Neural progenitor cell (in vitro differentiated cells): ENCODE data around the gene TCF7L1. TPM values are rescaled to one million over a fixed set of nuclear protein-coding genes. Genes with fewer than 3 reads are reported as not detected.

Source experiments
- DNase-seq: peaks from one replicate; pipeline ENCODE4 v3.0.0-alpha.2; 2016; ENCODE audit warnings: low spot score
- H2AFZ ChIP-seq: fragments of 200-600 bp; sonication (generic); replicated peaks from 2 replicates; pipeline ENCODE4 v1.6.1; 2016; ENCODE audit warnings: antibody characterized with exemption
- H3F3A ChIP-seq: fragments of 200-600 bp; sonication (generic); 2 replicates; pipeline ENCODE4 v1.6.1; 2016; ENCODE audit warnings: antibody characterized with exemption, low read depth
- H3K27ac ChIP-seq: fragments of 200-600 bp; sonication (generic); 2 replicates; pipeline ENCODE4 v1.5.1; 2016; ENCODE audit warnings: mild to moderate bottlenecking
- H3K27me3 ChIP-seq: fragments of 200-600 bp; sonication (generic); 2 replicates; pipeline ENCODE4 v1.6.1; 2016; ENCODE audit warnings: mild to moderate bottlenecking, moderate library complexity
- H3K36me3 ChIP-seq: fragments of 200-600 bp; sonication (generic); 2 replicates; pipeline ENCODE4 v1.5.1; 2016
- H3K4me1 ChIP-seq: fragments of 200-600 bp; sonication (generic); 2 replicates; pipeline ENCODE4 v1.6.1; 2016; ENCODE audit warnings: mixed run types
- H3K4me2 ChIP-seq: fragments of 200-600 bp; sonication (generic); 2 replicates; pipeline ENCODE4 v1.6.1; 2016
- H3K4me3 ChIP-seq: fragments of 200-600 bp; sonication (generic); 2 replicates; pipeline ENCODE4 v1.5.1; 2016
- H3K79me2 ChIP-seq: fragments of 200-600 bp; sonication (generic); 2 replicates; pipeline ENCODE4 v1.6.1; 2016; ENCODE audit warnings: low read depth
- H3K9ac ChIP-seq: fragments of 200-600 bp; sonication (generic); 2 replicates; pipeline ENCODE4 v1.6.1; 2016
- H3K9me3 ChIP-seq: fragments of 200-600 bp; sonication (generic); 2 replicates; pipeline ENCODE4 v1.5.1; 2016; ENCODE audit warnings: low read depth
- H4K20me1 ChIP-seq: fragments of 200-600 bp; sonication (generic); 2 replicates; pipeline ENCODE4 v1.6.1; 2016; ENCODE audit warnings: low read depth
- H3K27ac Mint-ChIP-seq: 3 replicates; pipeline ENCODE4 v1.8.0; 2021; ENCODE audit warnings: mixed read lengths
- H3K27me3 Mint-ChIP-seq: 2 replicates; pipeline ENCODE4 v1.8.0; 2022; ENCODE audit warnings: low read depth, mild to moderate bottlenecking, inconsistent platforms, moderate library complexity, mixed read lengths; ENCODE audit not compliant: insufficient read depth
- H3K36me3 Mint-ChIP-seq: 3 replicates; pipeline ENCODE4 v1.8.0; 2021; ENCODE audit warnings: mixed read lengths
- H3K4me1 Mint-ChIP-seq: 3 replicates; pipeline ENCODE4 v1.8.0; 2021; ENCODE audit warnings: mixed read lengths
- H3K4me3 Mint-ChIP-seq: 3 replicates; pipeline ENCODE4 v1.8.0; 2021; ENCODE audit warnings: mild to moderate bottlenecking, moderate library complexity, mixed read lengths
- H3K9me3 Mint-ChIP-seq: 3 replicates; pipeline ENCODE4 v1.8.0; 2020; ENCODE audit warnings: mixed read lengths
- CTCF ChIP-seq: fragments of 200-600 bp; sonication (generic); IDR thresholded peaks from 2 replicates; pipeline ENCODE4 v1.5.1; 2017; ENCODE audit warnings: antibody characterized with exemption, mild to moderate bottlenecking
- EZH2 ChIP-seq: fragments of 200-600 bp; sonication (generic); IDR thresholded peaks from 2 replicates; pipeline ENCODE4 v1.6.1; 2017; ENCODE audit warnings: antibody characterized with exemption, mild to moderate bottlenecking, moderate library complexity
- EZH2phosphoT487 ChIP-seq: fragments of 200-600 bp; sonication (generic); IDR thresholded peaks from 2 replicates; pipeline ENCODE4 v1.6.1; 2017; ENCODE audit warnings: antibody characterized with exemption
- total RNA-seq: library from RNA; depleted of rRNA; stranded (reverse); fragments of >200 nt; gene quantifications from 2 replicates; pipeline ENCODE4 v1.2.3, GENCODE V29; 2015; ENCODE audit warnings: low replicate concordance

TCF7L1 gene
- total RNA-seq, 1 donor from 2014 or later, result 1.0 TPM

- H3K27ac ChIP-seq, result no peak overlapping the region
- TF ChIP-seq EZH2 (no peak), CTCF (no peak), EZH2phosphoT487 (no peak)
- H3K36me3 ChIP-seq, result no peaks in the 10 kb centered on the region
- peaks cover 31% of the 10 kb centered on the region for H3K79me2 ChIP-seq
- no peak overlapping the region for H3K4me3 Mint-ChIP-seq
- H3K4me1 Mint-ChIP-seq, result peaks cover 49% of the 10 kb centered on the region
- DNase-seq, result no peak
- peaks cover 16% of the 10 kb centered on the region for H3F3A ChIP-seq
- H3K27ac Mint-ChIP-seq, result no peak overlapping the region
- H3K9me3 Mint-ChIP-seq, result peaks cover 6% of the 10 kb centered on the region
- H2AFZ ChIP-seq, result no peak overlapping the region
- H3K36me3 Mint-ChIP-seq, result peaks cover 16% of the 10 kb centered on the region
- H3K27me3 Mint-ChIP-seq, result peaks cover 11% of the 10 kb centered on the region
- peaks cover 31% of the 10 kb centered on the region for H3K4me1 ChIP-seq
- H3K4me2 ChIP-seq, result no peak overlapping the region
- H4K20me1 ChIP-seq, result peaks cover 21% of the 10 kb centered on the region
- no peak overlapping the region for H3K9ac ChIP-seq
- no peaks in the 10 kb centered on the region for H3K27me3 ChIP-seq
- no peaks in the 10 kb centered on the region for H3K9me3 ChIP-seq
- no peak overlapping the region for H3K4me3 ChIP-seq
Measured at GRCh38 chr2:85184990-85185389, 51.8 kb downstream of the TCF7L1 start.

DNA sequence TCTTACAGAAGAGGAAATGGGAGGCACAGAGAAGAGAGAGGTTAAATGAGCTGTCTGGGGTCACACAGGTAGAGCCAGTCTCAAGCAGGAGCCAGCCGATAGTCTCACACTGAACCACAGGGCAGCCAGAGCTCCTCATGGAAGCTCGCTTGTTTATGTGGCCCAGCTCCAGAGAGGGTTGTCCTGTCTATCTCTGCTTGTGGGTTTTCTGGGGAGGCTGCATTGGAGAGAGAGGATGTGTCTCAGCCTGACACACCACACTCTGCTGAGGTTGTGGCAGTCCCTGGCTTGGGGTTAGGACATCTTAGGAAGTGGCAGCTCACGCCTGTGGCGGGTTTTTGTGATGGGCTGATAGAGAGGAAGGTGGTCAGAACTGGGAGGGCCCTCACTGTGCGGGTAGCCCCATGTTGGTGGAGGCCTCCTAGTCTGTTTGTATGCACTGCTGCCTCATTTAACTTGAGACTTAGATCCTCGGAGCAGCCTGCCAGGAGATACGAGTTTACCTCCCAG lies 52.3 kb downstream of the TCF7L1 start:
- Mint-ChIP-seq H3K27ac (peak overlapping the region; percentile 95), H3K27me3 (peaks cover 11% of the 10 kb centered on the region), H3K9me3 (peaks cover 6% of the 10 kb centered on the region), H3K36me3 (peaks cover 16% of the 10 kb centered on the region), H3K4me1 (peaks cover 49% of the 10 kb centered on the region), H3K4me3 (no peak overlapping the region)
- no peak overlapping the region for H3K4me3 ChIP-seq
- H3K27ac ChIP-seq, result no peak overlapping the region
- H3K36me3 ChIP-seq, result no peaks in the 10 kb centered on the region
- no peak for DNase-seq
- H4K20me1 ChIP-seq, result peaks cover 25% of the 10 kb centered on the region
- peaks cover 16% of the 10 kb centered on the region for H3F3A ChIP-seq
- no peaks in the 10 kb centered on the region for H3K27me3 ChIP-seq
- TF ChIP-seq CTCF (no peak), EZH2phosphoT487 (no peak), EZH2 (no peak)
- no peaks in the 10 kb centered on the region for H3K9me3 ChIP-seq
- H3K9ac ChIP-seq, result no peak overlapping the region
- peaks cover 29% of the 10 kb centered on the region for H3K4me1 ChIP-seq
- no peak overlapping the region for H3K4me2 ChIP-seq
- peaks cover 32% of the 10 kb centered on the region for H3K79me2 ChIP-seq
- H2AFZ ChIP-seq, result no peak overlapping the region

DNA sequence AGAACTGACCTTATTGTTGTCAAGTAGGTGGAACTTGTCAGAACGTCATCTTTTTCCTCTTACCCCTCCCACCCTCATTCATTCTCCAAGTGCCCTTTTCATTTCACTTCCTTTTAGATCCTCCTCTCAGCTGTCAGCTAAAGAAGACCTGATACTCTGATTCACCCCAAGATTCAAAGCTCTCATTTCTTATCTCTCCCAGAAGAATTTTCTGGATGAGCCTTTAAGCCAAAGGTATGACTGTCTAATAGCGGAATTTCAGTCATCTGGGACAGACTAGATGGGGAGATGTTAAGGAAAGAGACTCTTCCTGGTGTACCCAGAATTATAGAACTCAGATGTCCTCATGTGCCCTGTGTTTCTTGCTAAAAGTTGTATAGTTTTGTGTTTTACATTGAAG lies 53.9 kb downstream of the TCF7L1 start:
- H3K4me1 ChIP-seq, result peaks cover 20% of the 10 kb centered on the region
- H3K27ac ChIP-seq, result no peak overlapping the region
- DNase-seq, result no peak
- peaks cover 8% of the 10 kb centered on the region for H3K27me3 Mint-ChIP-seq
- TF ChIP-seq EZH2, result no peak
- TF ChIP-seq CTCF, result no peak
- no peak for TF ChIP-seq EZH2phosphoT487
- peaks cover 47% of the 10 kb centered on the region for H3K4me1 Mint-ChIP-seq
- peaks cover 25% of the 10 kb centered on the region for H4K20me1 ChIP-seq
- H3K9me3 ChIP-seq, result no peaks in the 10 kb centered on the region
- no peaks in the 10 kb centered on the region for H3K36me3 ChIP-seq
- peaks cover 16% of the 10 kb centered on the region for H3K36me3 Mint-ChIP-seq
- no peaks in the 10 kb centered on the region for H3K27me3 ChIP-seq
- peaks cover 6% of the 10 kb centered on the region for H3K9me3 Mint-ChIP-seq
- no peak overlapping the region for H3K4me2 ChIP-seq
- peaks cover 21% of the 10 kb centered on the region for H3F3A ChIP-seq
- H3K4me3 Mint-ChIP-seq, result no peak overlapping the region
- H3K4me3 ChIP-seq, result no peak overlapping the region
- peak overlapping the region; percentile 15 for H3K27ac Mint-ChIP-seq
- H2AFZ ChIP-seq, result no peak overlapping the region
- no peak overlapping the region for H3K9ac ChIP-seq
- peaks cover 26% of the 10 kb centered on the region for H3K79me2 ChIP-seq
